Left forelimb (tissue), 1 donor: Measurements from ENCODE around the gene DDX27.

Experiments used
- DNase-seq: peaks from one replicate; pipeline ENCODE4 v3.0.0-alpha.2; 2018; ENCODE audit warnings: low spot score

The DDX27 gene

GRCh38 chr20:49248879-49249665 is 29.9 kb downstream of the DDX27 start:
- no peak for DNase-seq

DNA sequence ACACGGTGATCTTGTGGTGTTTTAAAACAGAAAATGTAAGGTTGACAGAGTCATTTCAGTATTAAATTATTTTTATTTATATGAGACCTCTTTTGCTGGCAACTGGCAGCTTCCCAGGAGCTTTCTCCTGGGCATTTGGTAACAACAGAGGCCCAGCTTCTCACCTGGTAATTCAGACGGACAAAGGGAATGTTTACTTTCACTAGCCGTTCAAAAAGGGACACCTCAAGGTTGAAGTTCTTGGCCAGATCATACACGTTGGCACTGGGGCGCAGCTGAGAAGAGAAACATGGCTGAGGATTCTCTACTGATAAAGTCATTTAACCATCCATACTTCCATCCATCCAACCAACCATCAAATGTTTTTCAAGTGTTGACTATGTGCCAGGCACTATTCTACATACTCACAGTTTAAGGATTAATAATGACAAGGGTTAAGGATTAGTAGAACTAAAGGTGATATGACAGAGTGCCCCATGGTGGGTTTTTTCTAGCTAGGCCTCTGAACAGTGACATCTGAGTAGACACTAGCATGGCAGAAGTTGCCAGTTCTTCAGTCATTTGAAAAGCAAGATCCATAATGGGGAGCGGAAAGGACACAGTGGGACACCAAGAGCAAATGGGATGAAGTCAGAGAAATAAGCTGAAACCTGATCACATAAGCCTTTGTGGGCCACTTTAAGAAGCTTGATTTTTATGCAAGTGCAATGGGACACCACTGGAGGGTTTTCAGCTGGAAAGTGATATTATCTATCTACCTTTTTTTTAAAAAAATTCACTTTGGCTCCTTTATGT is 33.5 kb downstream of the DDX27 start:
- no peak for DNase-seq

DNA sequence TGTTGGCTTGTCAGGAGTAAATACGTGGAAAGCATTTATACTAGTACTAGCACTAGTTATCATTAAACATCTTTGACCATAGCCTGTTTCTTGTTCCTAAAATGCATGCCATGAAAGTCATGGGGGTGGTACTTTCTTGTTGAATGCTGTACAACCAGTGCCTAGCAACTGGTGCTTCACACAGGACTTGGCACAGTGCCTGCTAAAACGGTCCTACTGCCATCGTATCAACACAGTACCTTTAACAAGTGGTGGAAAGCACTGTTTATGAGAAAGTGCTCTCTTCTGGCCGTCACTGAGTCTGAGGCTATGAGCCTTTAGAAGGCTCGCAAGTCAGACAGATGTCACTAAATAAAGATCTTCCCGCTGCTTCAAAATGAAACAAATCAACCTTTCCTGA is 37.0 kb downstream of the DDX27 start:
- no peak for DNase-seq

- DNase-seq = no peak
These were observed 40.1 kb downstream of the DDX27 start for GRCh38 chr20:49259284-49259683.

DNA sequence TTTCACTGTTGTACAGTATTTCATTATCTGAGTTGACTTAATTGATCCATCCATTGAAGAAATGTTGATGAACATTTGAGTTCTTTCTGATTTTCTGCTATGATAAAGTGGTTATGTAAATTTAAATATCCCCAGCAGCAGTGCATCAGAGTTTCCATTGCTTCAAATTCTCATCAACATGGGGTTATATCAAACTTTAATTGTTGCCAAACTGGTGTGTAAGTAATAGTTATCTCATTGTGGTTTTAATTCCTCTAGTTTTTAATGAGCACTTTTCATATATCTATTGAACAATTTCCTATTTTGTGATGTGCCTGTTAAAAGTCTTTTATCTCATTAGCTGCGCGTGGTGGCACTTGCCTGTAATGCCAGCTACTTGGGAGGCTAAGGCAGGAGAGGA is 40.6 kb downstream of the DDX27 start:
- no peak for DNase-seq

DNA sequence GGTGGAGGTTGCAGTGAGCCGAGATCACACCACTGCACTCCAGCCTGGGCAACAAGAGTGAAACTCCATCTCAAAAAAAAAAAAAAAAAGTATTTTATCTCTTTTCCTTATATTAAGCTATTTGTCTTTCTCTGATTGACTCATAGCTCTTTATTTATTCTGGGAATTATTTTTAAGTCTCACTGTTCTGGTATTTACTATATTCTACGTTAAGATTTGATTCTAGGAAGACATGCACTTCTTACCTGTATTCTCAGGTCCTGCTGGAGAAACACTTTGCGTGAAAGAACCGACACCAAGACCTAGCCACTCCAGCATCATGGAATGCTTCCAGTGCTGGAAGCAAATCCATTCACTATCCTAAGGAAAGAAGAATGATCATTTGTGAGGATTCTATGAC is 41.0 kb downstream of the DDX27 start:
- DNase-seq = no peak

DNA sequence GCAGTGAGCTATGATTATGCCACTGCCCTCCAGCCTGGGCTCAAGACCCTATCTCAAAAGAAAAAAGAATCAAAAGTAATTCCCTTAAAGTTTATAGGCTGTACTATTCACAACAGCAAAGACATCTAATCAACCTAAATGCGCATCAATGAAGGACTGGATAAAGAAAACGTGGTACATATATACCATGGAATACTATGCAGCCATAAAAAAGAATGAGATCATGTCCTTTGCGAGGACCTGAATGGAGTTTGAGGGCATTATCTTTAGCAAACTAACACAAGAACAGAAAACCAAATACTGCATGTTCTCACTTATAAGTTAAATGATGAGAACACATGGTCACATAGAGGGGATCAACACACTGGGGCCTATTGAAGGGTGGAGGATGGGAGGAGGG is 42.0 kb downstream of the DDX27 start:
- no peak for DNase-seq

- DNase-seq = no peak
These were observed 43.2 kb downstream of the DDX27 start for GRCh38 chr20:49262444-49262843.

DNA sequence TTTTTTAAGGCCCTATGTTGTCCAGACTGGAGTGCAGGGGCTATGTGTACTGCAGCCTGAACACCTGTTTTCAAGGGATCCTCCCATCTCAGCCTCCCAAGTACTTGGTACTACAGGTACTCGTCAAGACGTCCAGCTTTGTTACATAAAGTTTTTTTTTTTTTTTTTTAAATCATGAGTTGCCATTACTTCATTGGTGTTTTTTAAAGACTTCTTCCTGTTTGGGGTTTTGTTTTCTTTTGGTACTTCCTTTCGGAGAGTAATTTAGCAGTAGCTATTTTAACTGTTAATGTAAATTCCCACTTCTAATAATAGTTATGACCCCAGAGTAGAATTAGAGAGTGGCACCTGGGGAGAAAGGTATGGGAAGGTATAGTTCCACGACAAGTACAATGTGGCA is 48.1 kb downstream of the DDX27 start:
- no peak for DNase-seq

- no peak for DNase-seq
These were observed 49.6 kb downstream of the DDX27 start for GRCh38 chr20:49268600-49269365.

GRCh38 chr20:49270177-49270576 is 51.0 kb downstream of the DDX27 start:
- no peak for DNase-seq

DNA sequence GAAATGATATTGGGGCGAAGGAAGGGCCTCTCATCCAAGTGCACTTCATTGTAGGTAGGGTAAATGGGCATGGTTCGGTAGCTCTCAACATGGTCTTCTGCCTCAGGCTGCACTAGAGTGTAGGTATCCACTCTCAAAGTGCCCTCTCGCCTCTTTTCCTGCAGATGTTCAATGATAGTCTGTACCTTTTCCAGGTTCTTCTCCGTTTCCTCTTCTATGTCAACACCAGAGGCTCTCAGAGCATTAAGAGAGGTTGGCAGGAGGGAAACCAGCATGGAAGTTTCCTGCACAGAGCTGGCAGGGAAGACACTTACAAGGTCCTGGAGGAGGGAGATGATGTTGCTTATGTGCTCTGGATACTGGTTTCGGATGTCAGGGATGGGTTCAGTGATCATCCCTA is 51.5 kb downstream of the DDX27 start:
- DNase-seq = no peak

GRCh38 chr20:49272654-49273053 is 53.4 kb downstream of the DDX27 start:
- DNase-seq = no peak

- no peak for DNase-seq
These were observed 54.6 kb downstream of the DDX27 start for GRCh38 chr20:49273696-49274277.

- no peak for DNase-seq
These were observed 56.0 kb downstream of the DDX27 start for GRCh38 chr20:49275216-49275615.

- no peak for DNase-seq
These were observed 56.4 kb downstream of the DDX27 start for GRCh38 chr20:49275636-49276035.

- DNase-seq = no peak
These were observed 57.1 kb downstream of the DDX27 start for GRCh38 chr20:49276161-49276960.

DNA sequence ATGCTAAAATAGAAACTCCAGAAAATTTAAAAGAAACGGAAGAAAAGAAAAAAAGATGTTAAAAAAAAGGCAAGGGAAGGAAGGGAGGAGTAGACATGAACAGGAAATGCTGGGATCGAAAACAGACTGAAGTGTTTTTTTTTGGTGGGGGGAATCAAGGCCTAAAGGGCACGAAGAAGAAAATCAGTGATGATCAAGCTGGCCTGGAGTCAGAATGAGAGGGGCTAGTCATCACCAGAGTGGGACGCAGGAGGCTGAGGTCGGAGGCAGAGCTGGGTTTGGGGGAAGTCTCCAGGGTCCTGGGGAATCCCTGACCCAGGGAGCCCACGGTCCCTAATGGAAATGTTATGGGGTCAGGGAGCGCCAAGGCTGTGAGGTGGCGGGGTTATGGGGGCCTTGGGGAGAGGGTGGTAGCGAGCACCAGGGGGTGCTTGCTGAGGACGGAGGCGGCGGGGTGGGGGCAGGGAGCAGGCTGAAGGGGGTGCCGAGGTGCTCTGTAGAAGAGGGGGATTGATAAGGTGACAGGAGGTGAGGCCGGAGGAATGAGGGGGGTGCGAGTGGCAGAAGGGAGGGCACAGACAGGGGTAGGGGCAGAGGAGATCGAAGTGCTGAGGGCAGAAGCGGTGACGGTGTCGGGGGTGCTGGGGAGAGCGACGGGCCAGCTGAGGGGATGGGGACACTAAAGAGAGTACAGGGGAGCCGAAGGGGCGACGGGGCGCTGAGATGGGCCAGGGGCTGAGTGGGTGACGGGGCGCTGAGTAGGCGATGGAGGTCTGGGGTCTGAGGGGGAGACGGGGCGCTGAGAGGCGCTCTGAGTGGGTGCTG is 58.0 kb downstream of the DDX27 start:
- peak; percentile 67 for DNase-seq

GRCh38 chr20:49277786-49278035 is 58.5 kb downstream of the DDX27 start:
- no peak for DNase-seq

DNA sequence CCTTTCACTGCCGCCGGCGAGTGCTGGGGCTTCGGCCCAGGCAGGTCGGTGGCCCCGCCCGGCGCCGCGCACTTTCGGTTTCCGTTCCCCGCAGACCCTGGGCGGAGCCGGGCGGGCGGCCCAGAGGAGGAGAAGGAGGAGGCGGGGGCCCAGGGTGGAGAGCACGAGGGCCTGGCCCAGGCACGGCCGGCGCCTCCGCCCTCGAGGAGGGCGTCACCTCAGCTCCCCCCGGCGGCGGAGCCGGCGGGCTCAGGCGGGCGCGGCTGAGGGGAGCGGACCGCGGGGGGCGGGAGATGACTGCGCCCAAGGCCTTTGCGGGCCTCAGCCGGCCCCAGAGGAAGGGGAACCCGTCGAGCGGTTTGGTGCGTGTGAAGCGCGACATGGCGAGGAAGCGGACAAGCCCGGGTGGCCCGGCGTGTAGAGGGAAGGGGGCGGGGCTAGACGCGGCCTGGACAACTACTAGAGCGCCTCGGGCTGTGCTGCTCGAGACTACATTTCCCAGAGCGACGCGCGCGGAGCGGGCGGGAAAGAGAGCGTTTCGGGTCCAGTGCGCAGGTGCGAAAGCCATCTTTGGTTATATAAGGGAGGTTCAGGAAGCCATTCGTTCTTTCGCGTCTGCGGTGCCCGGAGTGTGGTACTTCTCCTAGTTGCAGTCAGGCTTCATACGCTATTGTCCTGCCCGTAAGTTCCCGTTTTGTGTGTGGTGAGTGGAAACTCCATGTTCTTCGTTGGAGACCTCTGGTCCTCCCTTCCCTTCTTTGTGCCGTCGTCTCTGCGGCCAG is 59.0 kb downstream of the DDX27 start, which contains the start of gene ZNFX1:
Gene ZNFX1 (minus strand): TSS at position 22 of the 782 bp plus-strand sequence. CDS start 2,218 bp downstream, outside the sequence.
- peak; percentile 99 for DNase-seq
